Karpas-422 (cell line): ENCODE data around the gene MAGI2. TPM values are rescaled to one million over a fixed set of nuclear protein-coding genes. Genes with fewer than 3 reads are reported as not detected.

Experiments
- DNase-seq: peaks from one replicate; pipeline ENCODE4 v3.0.0-alpha.2; 2015
- H2AFZ ChIP-seq: fragments of 200-600 bp; sonication (generic); 2 replicates; pipeline ENCODE4 v1.6.1; 2014; ENCODE audit warnings: antibody characterized with exemption, low read length, mixed read lengths
- H3K27ac ChIP-seq: fragments of 200-600 bp; sonication (generic); 2 replicates; pipeline ENCODE4 v1.5.1; 2014; ENCODE audit warnings: mild to moderate bottlenecking, low read length, moderate library complexity
- H3K27me3 ChIP-seq: fragments of 200-600 bp; sonication (generic); 2 replicates; pipeline ENCODE4 v1.6.1; 2014; ENCODE audit warnings: low read length, mixed read lengths
- H3K36me3 ChIP-seq: fragments of 200-600 bp; sonication (generic); 2 replicates; pipeline ENCODE4 v1.6.1; 2014; ENCODE audit warnings: low read length, mixed read lengths; ENCODE audit not compliant: insufficient read depth
- H3K4me1 ChIP-seq: fragments of 200-600 bp; sonication (generic); 2 replicates; pipeline ENCODE4 v1.6.1; 2014; ENCODE audit warnings: mild to moderate bottlenecking, low read length, mixed read lengths
- H3K4me2 ChIP-seq: fragments of 200-600 bp; sonication (generic); 2 replicates; pipeline ENCODE4 v1.6.1; 2014; ENCODE audit warnings: low read length, low read depth, mild to moderate bottlenecking; ENCODE audit not compliant: poor library complexity, severe bottlenecking
- H3K4me3 ChIP-seq: fragments of 200-600 bp; sonication (generic); 2 replicates; pipeline ENCODE4 v1.5.1; 2014; ENCODE audit warnings: mild to moderate bottlenecking, antibody characterized with exemption, low read length, mixed read lengths
- H3K79me2 ChIP-seq: fragments of 200-600 bp; sonication (generic); 2 replicates; pipeline ENCODE4 v1.6.1; 2014; ENCODE audit warnings: mild to moderate bottlenecking, low read length, mixed read lengths
- H3K9ac ChIP-seq: fragments of 200-600 bp; sonication (generic); 2 replicates; pipeline ENCODE4 v1.6.0; 2014; ENCODE audit warnings: low read length
- H3K9me2 ChIP-seq: fragments of 200-600 bp; sonication (generic), shearing (Covaris generic); replicated peaks from 2 replicates; pipeline ENCODE4 v1.6.0; 2014; ENCODE audit warnings: mild to moderate bottlenecking, low read length, moderate library complexity; ENCODE audit not compliant: insufficient read depth
- H3K9me3 ChIP-seq: fragments of 300-700, 200-600 bp; sonication (generic); 2 replicates; pipeline ENCODE4 v1.6.1; 2014; ENCODE audit warnings: low read length, mixed read lengths
- H4K20me1 ChIP-seq: fragments of 200-600 bp; sonication (generic); 2 replicates; pipeline ENCODE4 v1.6.1; 2014; ENCODE audit warnings: mild to moderate bottlenecking, antibody characterized with exemption, low read length, low read depth; ENCODE audit not compliant: insufficient read depth
- total RNA-seq: library from RNA; depleted of rRNA; stranded (reverse); fragments of >200 nt; shearing (Covaris generic); gene quantifications from 2 replicates; pipeline ENCODE4 v1.2.3, GENCODE V29; 2014; ENCODE audit warnings: low replicate concordance

The MAGI2 gene
- total RNA-seq, 1 experiment from 2014 or later, result 0.93 TPM

DNA sequence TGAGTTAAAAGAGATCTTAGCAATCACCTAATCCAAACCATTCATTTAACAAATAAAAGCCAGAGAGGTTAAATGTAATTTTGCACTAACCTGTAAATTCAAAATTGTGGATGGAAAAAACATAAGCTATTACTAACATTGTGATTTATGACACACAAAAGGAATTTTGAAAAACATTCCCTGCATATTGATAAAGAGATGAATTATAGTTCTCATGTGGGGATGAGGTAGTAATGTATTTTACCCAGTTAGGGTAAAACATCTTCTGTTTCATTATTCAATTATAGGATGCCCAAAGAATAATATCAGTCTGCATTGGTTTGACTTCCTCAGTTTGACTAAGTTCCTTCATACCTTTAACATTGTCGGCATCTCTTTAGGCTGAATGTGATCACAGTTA lies 1093.6 kb downstream of the MAGI2 start:
- no peak overlapping the region for H3K27ac ChIP-seq
- H3K4me2 ChIP-seq, result no peak overlapping the region
- H2AFZ ChIP-seq, result no peak overlapping the region
- no peaks in the 10 kb centered on the region for H4K20me1 ChIP-seq
- no peak for DNase-seq
- no peaks in the 10 kb centered on the region for H3K36me3 ChIP-seq
- H3K9me3 ChIP-seq, result no peaks in the 10 kb centered on the region
- no peak overlapping the region for H3K4me3 ChIP-seq
- H3K9me2 ChIP-seq, result no peaks in the 10 kb centered on the region
- H3K9ac ChIP-seq, result no peak overlapping the region
- H3K79me2 ChIP-seq, result no peaks in the 10 kb centered on the region
- no peaks in the 10 kb centered on the region for H3K4me1 ChIP-seq
- no peaks in the 10 kb centered on the region for H3K27me3 ChIP-seq

DNA sequence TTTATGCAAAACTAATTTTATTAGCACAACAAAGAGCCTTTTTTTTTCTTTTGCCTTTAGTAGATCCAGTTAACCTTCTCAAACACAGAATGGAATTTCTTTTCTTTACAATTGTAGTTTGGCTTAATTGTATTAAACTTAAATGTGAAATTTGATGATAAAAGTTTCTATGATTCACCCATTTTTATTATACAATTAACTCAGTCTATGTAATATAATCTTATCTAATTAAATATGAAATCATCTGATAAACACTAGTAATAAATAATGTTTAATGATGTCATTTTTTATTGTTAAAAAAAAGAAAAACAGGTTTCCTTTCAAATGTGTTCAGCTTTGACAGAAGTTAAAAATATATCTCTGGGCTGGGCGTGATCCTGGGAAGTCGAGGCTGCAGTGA lies 1095.8 kb downstream of the MAGI2 start:
- H3K27ac ChIP-seq, result no peak overlapping the region
- no peak for DNase-seq
- H3K4me2 ChIP-seq, result no peak overlapping the region
- H2AFZ ChIP-seq, result no peak overlapping the region
- no peaks in the 10 kb centered on the region for H3K79me2 ChIP-seq
- H3K4me3 ChIP-seq, result no peak overlapping the region
- H3K9me3 ChIP-seq, result no peaks in the 10 kb centered on the region
- H4K20me1 ChIP-seq, result no peaks in the 10 kb centered on the region
- no peaks in the 10 kb centered on the region for H3K36me3 ChIP-seq
- no peaks in the 10 kb centered on the region for H3K4me1 ChIP-seq
- H3K9ac ChIP-seq, result no peak overlapping the region
- H3K9me2 ChIP-seq, result no peaks in the 10 kb centered on the region
- H3K27me3 ChIP-seq, result no peaks in the 10 kb centered on the region

DNA sequence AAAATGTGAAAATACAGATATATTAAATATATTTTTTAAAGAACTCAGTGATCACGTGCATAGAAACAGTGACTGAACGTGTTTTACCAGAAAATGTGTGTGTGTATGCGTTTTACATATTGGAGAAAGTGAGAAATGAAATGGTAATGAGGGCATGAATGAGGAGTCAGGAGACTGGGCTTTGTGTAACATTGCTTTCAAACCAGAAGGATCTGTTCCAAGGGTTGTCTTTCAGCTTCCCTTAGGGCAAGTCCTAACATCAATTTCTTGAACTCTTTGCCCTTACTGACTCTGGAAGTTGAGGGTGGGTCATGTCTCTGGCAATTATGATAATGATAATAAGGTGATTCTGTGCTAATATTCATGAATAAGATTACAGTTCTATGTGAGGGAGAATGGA lies 1097.6 kb downstream of the MAGI2 start:
- Histone ChIP-seq H3K9me2 (no peaks in the 10 kb centered on the region), H3K27ac (no peak overlapping the region), H3K27me3 (no peaks in the 10 kb centered on the region), H2AFZ (no peak overlapping the region), H3K4me2 (no peak overlapping the region), H3K4me1 (no peaks in the 10 kb centered on the region), H4K20me1 (no peaks in the 10 kb centered on the region), H3K9ac (no peak overlapping the region), H3K79me2 (no peaks in the 10 kb centered on the region), H3K36me3 (no peaks in the 10 kb centered on the region), H3K4me3 (no peak overlapping the region), H3K9me3 (no peaks in the 10 kb centered on the region)
- no peak for DNase-seq

GRCh38 chr7:78350926-78351325 lies 1102.5 kb downstream of the MAGI2 start:
- DNase-seq, result no peak
- no peak overlapping the region for H3K4me3 ChIP-seq

GRCh38 chr7:78350391-78350790 lies 1103.1 kb downstream of the MAGI2 start:
- H3K4me3 ChIP-seq, result no peak overlapping the region
- no peaks in the 10 kb centered on the region for H3K27me3 ChIP-seq
- H3K4me1 ChIP-seq, result no peaks in the 10 kb centered on the region
- H3K4me2 ChIP-seq, result no peak overlapping the region
- H3K9me3 ChIP-seq, result no peaks in the 10 kb centered on the region
- no peaks in the 10 kb centered on the region for H3K36me3 ChIP-seq
- no peaks in the 10 kb centered on the region for H4K20me1 ChIP-seq
- H3K9me2 ChIP-seq, result no peaks in the 10 kb centered on the region
- no peak overlapping the region for H3K9ac ChIP-seq
- no peak overlapping the region for H3K27ac ChIP-seq
- no peak overlapping the region for H2AFZ ChIP-seq
- H3K79me2 ChIP-seq, result no peaks in the 10 kb centered on the region
- DNase-seq, result no peak

More at GRCh38 chr7:78350926-78351325, 1102.5 kb downstream of the MAGI2 start:
- Histone ChIP-seq H2AFZ (no peak overlapping the region), H3K4me2 (no peak overlapping the region), H4K20me1 (no peaks in the 10 kb centered on the region), H3K4me1 (no peaks in the 10 kb centered on the region), H3K27me3 (no peaks in the 10 kb centered on the region), H3K9ac (no peak overlapping the region), H3K27ac (no peak overlapping the region), H3K79me2 (no peaks in the 10 kb centered on the region), H3K9me2 (no peaks in the 10 kb centered on the region), H3K36me3 (no peaks in the 10 kb centered on the region), H3K9me3 (no peaks in the 10 kb centered on the region)

- Histone ChIP-seq H3K27me3 (no peaks in the 10 kb centered on the region), H3K27ac (no peak overlapping the region), H3K4me2 (no peak overlapping the region), H3K9me2 (no peaks in the 10 kb centered on the region), H3K4me1 (no peaks in the 10 kb centered on the region), H3K36me3 (no peaks in the 10 kb centered on the region), H3K4me3 (no peak overlapping the region), H3K9me3 (no peaks in the 10 kb centered on the region), H2AFZ (no peak overlapping the region), H3K79me2 (no peaks in the 10 kb centered on the region), H3K9ac (no peak overlapping the region), H4K20me1 (no peaks in the 10 kb centered on the region)
- no peak for DNase-seq
These were observed 1106.6 kb downstream of the MAGI2 start for GRCh38 chr7:78346827-78347226.

DNA sequence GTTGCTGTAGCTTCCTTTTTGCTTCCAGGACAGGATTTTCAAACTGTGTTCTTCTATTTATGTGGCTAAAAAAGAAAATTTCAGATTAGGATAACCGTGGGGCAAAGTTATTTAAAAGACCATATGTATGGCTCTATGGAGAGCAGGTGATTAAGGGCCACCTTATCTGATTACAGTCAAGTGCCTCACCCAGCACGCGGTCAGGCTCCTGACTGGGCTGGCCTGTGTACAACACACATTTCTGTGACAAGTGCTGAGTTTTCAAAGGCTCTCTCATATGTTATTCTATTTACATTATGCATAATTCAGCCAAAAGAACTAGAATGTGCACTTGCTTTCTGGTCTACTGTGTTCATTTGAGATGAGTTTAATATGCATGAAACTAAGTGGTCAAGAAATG lies 1107.5 kb downstream of the MAGI2 start:
- no peaks in the 10 kb centered on the region for H3K9me2 ChIP-seq
- no peak overlapping the region for H3K9ac ChIP-seq
- H3K27ac ChIP-seq, result no peak overlapping the region
- H3K4me2 ChIP-seq, result no peak overlapping the region
- H3K79me2 ChIP-seq, result no peaks in the 10 kb centered on the region
- H2AFZ ChIP-seq, result no peak overlapping the region
- no peaks in the 10 kb centered on the region for H3K9me3 ChIP-seq
- no peaks in the 10 kb centered on the region for H3K27me3 ChIP-seq
- no peaks in the 10 kb centered on the region for H4K20me1 ChIP-seq
- no peaks in the 10 kb centered on the region for H3K36me3 ChIP-seq
- H3K4me1 ChIP-seq, result no peaks in the 10 kb centered on the region
- no peak overlapping the region for H3K4me3 ChIP-seq
- DNase-seq, result no peak

DNA sequence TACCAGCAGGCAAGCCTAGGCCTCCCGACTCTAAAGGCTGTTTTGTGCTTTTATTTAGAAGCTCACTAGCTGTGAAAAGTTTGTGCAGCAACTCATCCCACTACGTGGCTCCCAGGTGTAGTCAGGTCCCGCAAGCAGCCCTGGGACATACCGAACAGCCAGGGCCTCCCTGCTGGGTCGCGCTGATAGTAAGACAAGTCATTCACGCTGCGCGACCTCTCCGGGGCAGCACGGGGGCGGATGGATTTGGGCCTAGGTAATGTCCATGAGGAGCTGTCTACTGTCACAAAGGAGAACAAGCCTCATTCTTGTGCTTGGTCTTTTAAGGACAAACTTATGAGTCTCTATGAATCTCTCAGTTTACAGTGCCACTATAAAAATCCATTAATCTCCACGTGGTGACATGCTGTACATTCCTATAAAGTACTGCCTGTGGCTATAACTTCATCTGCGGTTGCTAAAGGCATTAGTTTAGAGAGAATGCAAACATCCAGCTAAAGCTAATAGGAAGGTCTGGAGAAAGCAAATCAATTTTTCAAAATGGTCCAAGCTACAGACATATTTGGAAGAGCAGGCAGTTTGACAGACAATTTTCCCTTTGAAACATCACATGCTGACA lies 1108.1 kb downstream of the MAGI2 start:
- Histone ChIP-seq H3K9ac (no peak overlapping the region), H3K79me2 (no peaks in the 10 kb centered on the region), H3K4me2 (no peak overlapping the region), H3K36me3 (no peaks in the 10 kb centered on the region), H3K27me3 (no peaks in the 10 kb centered on the region), H3K27ac (no peak overlapping the region), H2AFZ (no peak overlapping the region), H3K9me2 (no peaks in the 10 kb centered on the region), H4K20me1 (no peaks in the 10 kb centered on the region), H3K4me3 (no peak overlapping the region), H3K9me3 (no peaks in the 10 kb centered on the region), H3K4me1 (no peaks in the 10 kb centered on the region)
- DNase-seq, result no peak

DNA sequence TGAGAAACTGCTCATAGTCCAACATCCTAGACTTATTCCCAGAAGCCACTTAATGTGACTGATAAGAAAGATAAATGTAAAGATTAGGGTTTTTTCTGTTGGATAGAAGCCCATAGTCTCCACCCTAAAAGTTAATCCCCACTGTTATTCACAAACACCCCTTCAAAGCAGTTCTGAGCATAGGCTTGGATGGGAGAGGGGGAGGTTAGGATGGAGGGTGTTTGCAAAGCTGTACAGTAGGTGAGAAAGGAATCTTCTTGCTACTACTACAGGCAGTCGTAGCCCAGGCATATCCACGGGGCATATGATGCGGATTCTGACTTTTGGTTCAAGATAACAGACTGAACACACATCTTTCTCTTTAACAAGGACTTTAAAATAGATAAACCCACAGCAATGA lies 1119.0 kb downstream of the MAGI2 start:
- Histone ChIP-seq H3K79me2 (no peaks in the 10 kb centered on the region), H4K20me1 (no peaks in the 10 kb centered on the region), H3K9me2 (no peaks in the 10 kb centered on the region), H3K4me3 (no peak overlapping the region), H2AFZ (no peak overlapping the region), H3K36me3 (no peaks in the 10 kb centered on the region), H3K4me1 (no peaks in the 10 kb centered on the region), H3K4me2 (no peak overlapping the region), H3K9me3 (no peaks in the 10 kb centered on the region), H3K9ac (no peak overlapping the region), H3K27ac (no peak overlapping the region), H3K27me3 (no peaks in the 10 kb centered on the region)
- DNase-seq, result no peak
